Keratinocyte (primary cell): ENCODE data around the gene LINGO1. TPM values are rescaled to one million over a fixed set of nuclear protein-coding genes. Genes with fewer than 3 reads are reported as not detected.
A peak's percentile ranks its signal among the peaks of the same experiment; 100 is the strongest.

ENCODE experiments used
- DNase-seq: peaks from one replicate; pipeline ENCODE4 v3.0.0-alpha.2; 2011; ENCODE audit warnings: low read depth, missing footprints, low spot score
- FAIRE-seq: peaks from 2 replicates; lab custom pipeline; 2011; peaks lifted over from hg19 to GRCh38; lab: Jason Lieb, UNC
- H2AFZ ChIP-seq: 2 replicates; pipeline ENCODE4 v1.6.0; 2012; ENCODE audit warnings: low read length, control low read depth, inconsistent platforms; ENCODE audit not compliant: control insufficient read depth
- H3K27ac ChIP-seq: 2 replicates; pipeline ENCODE4 v1.5.1; 2011; ENCODE audit warnings: low read length; ENCODE audit not compliant: control insufficient read depth, insufficient read depth
- H3K27me3 ChIP-seq: 3 replicates; pipeline ENCODE4 v1.6.0; 2011; ENCODE audit warnings: low read length; ENCODE audit not compliant: control insufficient read depth, insufficient read depth; ENCODE audit errors: extremely low read depth
- H3K36me3 ChIP-seq, 2 experiments: 2 replicates in 1 of 2; 3 replicates in 1 of 2; pipeline ENCODE4 v1.5.1; 2011; ENCODE audit warnings: low read length in 2 of 2, mild to moderate bottlenecking in 1 of 2; ENCODE audit not compliant: control insufficient read depth in 2 of 2, insufficient read depth in 2 of 2; ENCODE audit errors: extremely low read depth in 1 of 2
- H3K4me1 ChIP-seq: 3 replicates; pipeline ENCODE4 v1.5.1; 2011; ENCODE audit warnings: low read length; ENCODE audit not compliant: control insufficient read depth, insufficient read depth; ENCODE audit errors: extremely low read depth
- H3K4me2 ChIP-seq: 3 replicates; pipeline ENCODE4 v1.6.0; 2011; ENCODE audit warnings: low read depth, low read length; ENCODE audit not compliant: control insufficient read depth, insufficient read depth; ENCODE audit errors: extremely low read depth
- H3K4me3 ChIP-seq, 3 experiments: fragments of 200-600 bp in 1 of 3; sonication (generic) in 1 of 3; 2 replicates in 2 of 3; 3 replicates in 1 of 3; pipeline ENCODE4 v1.5.1; 2011 to 2016; ENCODE audit warnings: low read length in 3 of 3, mild to moderate bottlenecking in 3 of 3, control low read depth in 2 of 3, inconsistent platforms in 1 of 3, low read depth in 1 of 3, mixed read lengths in 1 of 3, mixed run types in 1 of 3, moderate library complexity in 1 of 3; ENCODE audit not compliant: control insufficient read depth in 2 of 3, insufficient read depth in 2 of 3; ENCODE audit errors: extremely low read depth in 1 of 3
- H3K79me2 ChIP-seq: 2 replicates; pipeline ENCODE4 v1.6.0; 2012; ENCODE audit warnings: low read length; ENCODE audit not compliant: control insufficient read depth, insufficient read depth
- H3K9ac ChIP-seq: 3 replicates; pipeline ENCODE4 v1.6.0; 2011; ENCODE audit warnings: low read length; ENCODE audit not compliant: control insufficient read depth, insufficient read depth; ENCODE audit errors: extremely low read depth
- H3K9me1 ChIP-seq: 3 replicates; pipeline ENCODE4 v1.6.0; 2011; ENCODE audit warnings: low read length; ENCODE audit not compliant: control insufficient read depth, insufficient read depth; ENCODE audit errors: extremely low read depth
- H3K9me3 ChIP-seq: 2 replicates; pipeline ENCODE4 v1.5.1; 2012; ENCODE audit warnings: low read depth, low read length; ENCODE audit not compliant: control insufficient read depth
- H4K20me1 ChIP-seq: 3 replicates; pipeline ENCODE4 v1.6.0; 2011; ENCODE audit warnings: low read length; ENCODE audit not compliant: control insufficient read depth, insufficient read depth; ENCODE audit errors: extremely low read depth
- CTCF ChIP-seq, 3 experiments: IDR thresholded peaks in 1 of 3; conservative IDR thresholded peaks in 1 of 3; optimal IDR thresholded peaks in 1 of 3; 2 replicates in 2 of 3; 3 replicates in 1 of 3; pipeline versions ENCODE3 to v1.5.1; 2011; ENCODE audit warnings: low read length in 3 of 3, mild to moderate bottlenecking in 3 of 3, moderate library complexity in 2 of 3, control low read depth in 1 of 3, inconsistent platforms in 1 of 3; ENCODE audit not compliant: insufficient read depth in 2 of 3; ENCODE audit errors: extremely low read depth in 1 of 3
- EZH2 ChIP-seq: IDR thresholded peaks from one replicate; pipeline ENCODE4 v1.6.1; 2012; ENCODE audit warnings: inconsistent platforms, mild to moderate bottlenecking, low read length, moderate library complexity
- dilution Hi-C: fragments of 300-500 bp; cut with MboI; formaldehyde crosslinking; loops from one replicate; pipeline ENCODE4 v1.7.0; 2020; ENCODE audit warnings: low sequenced_read_pairs; ENCODE audit not compliant: extremely low pct_ligation_motif_present
- polyA plus RNA-seq, 5 experiments: library from polyadenylated mRNA; depleted of rRNA in 3 of 5; stranded (reverse) in 3 of 5; stranded (forward) in 1 of 5; unstranded in 1 of 5; fragments of >200 nt; gene quantifications; 1 replicate in 1 of 5; 2 replicates in 3 of 5; 3 replicates in 1 of 5; pipeline versions ENCODE4 v1.2.1 to v1.2.3, GENCODE V29; 2011 to 2012; ENCODE audit warnings: missing spikeins in 2 of 5, low read depth in 1 of 5, low replicate concordance in 1 of 5

Gene LINGO1
- polyA plus RNA-seq, 1 donor (not counting 4 experiments of a cell fraction or from before 2014, with no cell fraction given), result not detected

DNA sequence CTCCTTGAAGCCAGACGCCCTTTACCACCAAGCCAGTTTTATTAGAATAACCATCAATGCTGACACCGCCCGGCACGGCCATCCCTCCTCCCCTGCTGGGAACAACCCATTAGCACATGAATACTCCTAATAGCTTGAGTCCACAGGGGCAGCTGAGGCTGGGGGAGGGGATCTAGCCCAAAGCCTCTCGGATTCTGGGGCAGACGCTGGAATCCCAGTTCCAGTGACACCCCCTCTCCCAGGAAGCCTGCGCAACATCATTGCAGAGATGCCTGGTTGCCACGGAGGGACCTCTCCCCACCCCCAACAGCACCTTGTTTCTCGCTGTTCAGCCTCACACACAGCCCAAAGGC, 1.2 kb upstream of the LINGO1 start:
- no peak for DNase-seq
- Histone ChIP-seq H3K36me3 (no peaks in the 10 kb centered on the region), H4K20me1 (no peaks in the 10 kb centered on the region), H3K9me1 (no peaks in the 10 kb centered on the region), H3K4me3 (no peak overlapping the region), H3K9me3 (no peaks in the 10 kb centered on the region), H3K9ac (no peak overlapping the region), H2AFZ (no peak overlapping the region), H3K4me2 (peak overlapping the region; percentile 88), H3K27me3 (peaks cover 57% of the 10 kb centered on the region), H3K4me1 (peaks cover 4% of the 10 kb centered on the region), H3K27ac (no peak overlapping the region), H3K79me2 (no peaks in the 10 kb centered on the region)
- dilution Hi-C loops, result no loop called here
- no peak for FAIRE-seq
- no peak for TF ChIP-seq EZH2
- TF ChIP-seq CTCF (optimal IDR thresholded peaks at IDR 0.05 in 1 of 3, IDR thresholded peaks at IDR 0.05 in 1 of 3, conservative IDR thresholded peaks at IDR 0.05 in 1 of 3; ENCODE audit: extremely low read depth in 1 of 3, insufficient read depth in 2 of 3, low read length in 3 of 3), result no peak

DNA sequence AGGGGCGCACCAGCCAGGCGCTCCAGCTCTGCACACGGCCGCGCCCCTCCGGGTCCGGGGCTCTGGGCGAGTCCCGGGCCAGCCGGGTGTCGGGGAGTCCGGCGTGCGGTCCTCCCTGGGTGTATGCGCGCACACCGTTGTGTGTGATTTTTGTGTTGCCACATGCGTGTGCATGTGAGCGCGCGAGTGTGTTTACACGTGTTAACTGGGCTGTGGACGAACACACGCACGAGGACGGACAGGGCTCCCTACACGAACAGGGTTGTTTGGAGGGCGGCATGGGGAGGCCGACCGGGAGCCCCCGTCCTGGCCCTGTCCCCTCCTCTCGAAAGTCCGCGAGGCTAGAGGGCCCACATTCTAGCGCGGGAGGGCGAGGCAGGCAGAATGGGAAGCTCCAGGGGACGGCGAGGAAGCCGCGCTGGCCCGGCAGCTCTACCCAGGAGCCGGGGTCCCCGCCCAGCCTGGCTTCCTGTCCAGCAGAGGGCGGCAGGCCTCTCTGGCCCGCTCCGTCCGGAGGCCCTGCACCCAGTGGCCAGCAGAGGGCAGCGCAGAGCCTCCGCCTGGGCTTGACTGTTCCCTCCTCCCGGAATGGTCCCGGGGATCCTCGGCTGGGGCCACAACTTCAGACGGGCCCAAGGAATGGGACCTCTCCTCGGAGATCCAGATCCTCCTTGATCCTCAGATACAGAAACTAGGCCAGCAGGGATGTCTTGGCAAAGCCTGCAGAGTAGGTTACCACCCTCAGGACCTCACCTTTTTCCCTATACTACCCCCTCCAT, 611 bp upstream of the LINGO1 start:
- TF ChIP-seq CTCF (optimal IDR thresholded peaks at IDR 0.05 in 1 of 3, IDR thresholded peaks at IDR 0.05 in 1 of 3, conservative IDR thresholded peaks at IDR 0.05 in 1 of 3; ENCODE audit: extremely low read depth in 1 of 3, insufficient read depth in 2 of 3, low read length in 3 of 3) (peak; percentile 93 to 100 (median 99)), EZH2 (peak; percentile 99)
- Histone ChIP-seq H3K27ac (no peak overlapping the region), H3K79me2 (no peaks in the 10 kb centered on the region), H4K20me1 (no peaks in the 10 kb centered on the region), H2AFZ (peak overlapping the region; percentile 84), H3K4me2 (peak overlapping the region; percentile 88), H3K4me3 (peak overlapping the region; percentile 35 to 64 (median 55)), H3K36me3 (no peaks in the 10 kb centered on the region), H3K9me1 (no peaks in the 10 kb centered on the region), H3K9ac (peak overlapping the region; percentile 22), H3K27me3 (peaks cover 57% of the 10 kb centered on the region), H3K9me3 (no peaks in the 10 kb centered on the region), H3K4me1 (peaks cover 4% of the 10 kb centered on the region)
- FAIRE-seq (no peak), DNase-seq (peak; percentile 26)
- dilution Hi-C loops, result no loop called here
